PFSK-1 (cell line): ENCODE data around the gene HACD2.

Source experiments
- FOXP2 ChIP-seq: optimal IDR thresholded peaks from 2 replicates; pipeline ENCODE3; 2011; ENCODE audit warnings: borderline replicate concordance, control low read depth, inconsistent platforms; ENCODE audit not compliant: insufficient read depth; ENCODE audit errors: extremely low read length, extremely low read depth
- POLR2AphosphoS5 ChIP-seq: IDR thresholded peaks from 2 replicates; pipeline ENCODE4 v1.6.1; 2012; ENCODE audit warnings: low read depth, mild to moderate bottlenecking, control low read depth, low read length, moderate library complexity
- REST ChIP-seq, 2 experiments: IDR thresholded peaks; 2 replicates each; pipeline versions ENCODE4 v1.6.1 to v1.8.0; 2011 to 2012; ENCODE audit warnings: low read depth in 2 of 2, low read length in 2 of 2, control low read depth in 1 of 2, inconsistent platforms in 1 of 2, mild to moderate bottlenecking in 1 of 2, moderate library complexity in 1 of 2; ENCODE audit not compliant: insufficient read depth in 1 of 2
- SIN3A ChIP-seq: IDR thresholded peaks from 2 replicates; pipeline ENCODE4 v1.6.1; 2012; ENCODE audit warnings: mild to moderate bottlenecking, low read length, moderate library complexity, borderline replicate concordance; ENCODE audit not compliant: insufficient read depth
- TAF1 ChIP-seq: IDR thresholded peaks from 2 replicates; pipeline ENCODE4 v1.6.1; 2012; ENCODE audit warnings: low read length, control low read depth, borderline replicate concordance; ENCODE audit not compliant: insufficient read depth

GRCh38 chr3:123571973-123572365 lies 12.9 kb downstream of the HACD2 start:
- TF ChIP-seq TAF1 (no peak), POLR2AphosphoS5 (no peak), REST (IDR thresholded peaks at IDR 0.05; ENCODE audit: insufficient read depth in 1 of 2, low read depth in 2 of 2, low read length in 2 of 2) (no peak), FOXP2 (no peak), SIN3A (no peak)
